ENCODE data around the gene LARP1B.
"Not testable (repeated sequence)": the region's sequence is repeated elsewhere in the genome, so short reads cannot be mapped to it uniquely, and the experiment has no call there.

GRCh38 chr4:128054907-128055306 lies 6.2 kb upstream of the LARP1B start:
- TF ChIP-seq CTCF, POLR2A (IDR thresholded peaks at IDR 0.05): not testable (repeated sequence)

All from heart left ventricle (tissue), 13 donors.